Upper lobe of left lung (tissue), 6 donors: ENCODE data around the gene RERE. TPM values are rescaled to one million over a fixed set of nuclear protein-coding genes. Genes with fewer than 3 reads are reported as not detected.

Experiments used
- ATAC-seq, 2 donors: fragments of 200-7000 bp; cut with Tn5 transposase; one replicate each; pipeline ENCODE4 v1.9.1; 2022; ENCODE audit warnings: mild to moderate bottlenecking in 2 of 2, moderate library complexity in 2 of 2; ENCODE audit not compliant: low FRiP score in 2 of 2
- DNase-seq, 2 donors: peaks; one replicate each; pipeline ENCODE4 v3.0.0-alpha.2; 2019 to 2020
- H3K27ac ChIP-seq, 4 donors: fragments of 200-600 bp; sonication (generic); one replicate each; pipeline ENCODE4 v1.5.1; 2016 to 2019
- H3K27me3 ChIP-seq, 4 donors: fragments of 200-600 bp; sonication (generic); one replicate each; pipeline ENCODE4 v1.5.1; 2017 to 2019
- H3K36me3 ChIP-seq, 4 donors: fragments of 200-600 bp; sonication (generic); one replicate each; pipeline ENCODE4 v1.5.1; 2016 to 2019
- H3K4me1 ChIP-seq, 4 donors: fragments of 200-600 bp; sonication (generic); one replicate each; pipeline ENCODE4 v1.5.1; 2018 to 2019
- H3K4me3 ChIP-seq, 4 donors: fragments of 200-600 bp; sonication (generic); one replicate each; pipeline ENCODE4 v1.5.1; 2017 to 2019; ENCODE audit warnings: mild to moderate bottlenecking in 2 of 4, moderate library complexity in 1 of 4
- H3K9me3 ChIP-seq, 4 donors: fragments of 200-600 bp; sonication (generic); one replicate each; pipeline ENCODE4 v1.5.1; 2018 to 2019
- EP300 ChIP-seq, 4 donors: sonication (generic); formaldehyde crosslinking; IDR thresholded peaks; one replicate each; pipeline ENCODE4 v1.5.1; 2017; ENCODE audit warnings: antibody characterized with exemption in 4 of 4, control low read depth in 2 of 4
- POLR2A ChIP-seq, 4 donors: fragments of 450-650 bp; IDR thresholded peaks; one replicate each; pipeline ENCODE4 v1.5.1; 2016 to 2017; ENCODE audit warnings: antibody characterized with exemption in 4 of 4, mild to moderate bottlenecking in 2 of 4
- POLR2AphosphoS5 ChIP-seq, 2 donors: sonication (generic); formaldehyde crosslinking; IDR thresholded peaks; one replicate each; pipeline ENCODE4 v1.5.1; 2017; ENCODE audit warnings: antibody characterized with exemption in 2 of 2
- WGBS, 2 donors: methylation state at CpG; one replicate each; pipeline ENCODE4 v1.1.5; 2017 to 2018; 5-methylcytosine and 5-hydroxymethylcytosine counted together
- total RNA-seq, 6 donors: library from RNA; depleted of rRNA in 4 of 6; stranded (reverse); fragments of >200 nt in 4 of 6; gene quantifications; one replicate each; pipeline versions ENCODE4 v1.1.0 to v1.2.1, GENCODE V29; 2016 to 2021
- TF ChIP-seq, protein P1 (sequence below), 6 experiments: fragments of 450-650 bp in 4 of 6; fragments of 200-600 bp in 2 of 6; sonication (generic) in 2 of 6; IDR thresholded peaks; one replicate each; pipeline ENCODE4 v1.5.1; 2016 to 2019; ENCODE audit warnings: antibody characterized with exemption in 6 of 6
- donor health status: DM: no; HTN: no; CAD: no; lungs with moderate emphysema.
- donor health status: DM: no; HTN: yes; CAD: no; lungs with severe emphysema.

Gene RERE
- total RNA-seq, 6 donors from 2014 or later = 75.5 to 222 (median 104) TPM

DNA sequence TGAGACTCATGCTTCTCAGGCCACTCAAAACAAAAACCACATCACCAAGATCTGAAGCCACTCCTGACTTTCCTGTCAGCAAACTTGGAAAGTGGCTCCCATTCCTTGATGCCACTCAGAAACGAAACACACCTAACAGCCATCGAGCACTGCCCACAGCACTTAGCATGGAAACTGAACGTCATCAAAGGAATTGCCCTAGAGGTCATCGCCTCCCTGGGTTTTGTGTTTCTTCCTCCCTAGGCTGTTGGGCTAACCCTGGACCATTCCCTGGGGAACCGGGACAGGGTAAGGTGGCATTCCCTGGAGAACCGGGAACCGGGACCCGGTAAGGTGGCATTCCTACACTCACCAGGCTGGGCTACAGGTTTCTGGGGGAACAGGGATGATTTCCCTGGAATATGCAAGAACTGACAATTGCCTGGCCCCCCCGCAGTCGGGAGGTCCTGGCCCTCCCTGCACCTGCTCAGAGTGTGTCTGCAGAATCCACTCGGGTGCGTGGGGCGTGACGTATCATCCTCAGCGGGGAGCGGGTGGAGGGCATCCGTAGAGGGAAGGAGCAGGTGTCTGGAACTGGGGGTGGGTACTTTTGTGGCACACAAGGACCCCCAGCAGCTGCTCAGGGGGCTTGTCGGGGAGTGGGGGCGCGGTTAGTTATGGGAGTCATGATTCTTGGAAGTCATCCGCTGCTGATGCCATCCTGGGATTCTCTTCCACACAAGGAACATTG, 469.2 kb downstream of the RERE start:
- peaks cover 20 to 30% (median 24%) of the 10 kb centered on the region in 4 donors for H3K4me1 ChIP-seq
- no peaks in the 10 kb centered on the region for H3K27me3 ChIP-seq
- no peak overlapping the region for H3K4me3 ChIP-seq
- no peaks in the 10 kb centered on the region for H3K9me3 ChIP-seq
- peak in 1 of 2 donors; percentile 38 for DNase-seq
- no peak overlapping the region for H3K27ac ChIP-seq
- H3K36me3 ChIP-seq = peaks cover 0 to 4% (median under 1%) of the 10 kb centered on the region in 4 donors
- TF ChIP-seq EP300 (IDR thresholded peaks at IDR 0.05) = no peak
- TF ChIP-seq, protein P1, sequence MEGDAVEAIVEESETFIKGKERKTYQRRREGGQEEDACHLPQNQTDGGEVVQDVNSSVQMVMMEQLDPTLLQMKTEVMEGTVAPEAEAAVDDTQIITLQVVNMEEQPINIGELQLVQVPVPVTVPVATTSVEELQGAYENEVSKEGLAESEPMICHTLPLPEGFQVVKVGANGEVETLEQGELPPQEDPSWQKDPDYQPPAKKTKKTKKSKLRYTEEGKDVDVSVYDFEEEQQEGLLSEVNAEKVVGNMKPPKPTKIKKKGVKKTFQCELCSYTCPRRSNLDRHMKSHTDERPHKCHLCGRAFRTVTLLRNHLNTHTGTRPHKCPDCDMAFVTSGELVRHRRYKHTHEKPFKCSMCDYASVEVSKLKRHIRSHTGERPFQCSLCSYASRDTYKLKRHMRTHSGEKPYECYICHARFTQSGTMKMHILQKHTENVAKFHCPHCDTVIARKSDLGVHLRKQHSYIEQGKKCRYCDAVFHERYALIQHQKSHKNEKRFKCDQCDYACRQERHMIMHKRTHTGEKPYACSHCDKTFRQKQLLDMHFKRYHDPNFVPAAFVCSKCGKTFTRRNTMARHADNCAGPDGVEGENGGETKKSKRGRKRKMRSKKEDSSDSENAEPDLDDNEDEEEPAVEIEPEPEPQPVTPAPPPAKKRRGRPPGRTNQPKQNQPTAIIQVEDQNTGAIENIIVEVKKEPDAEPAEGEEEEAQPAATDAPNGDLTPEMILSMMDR (IDR thresholded peaks at IDR 0.05) = no peak
- TF ChIP-seq POLR2A (IDR thresholded peaks at IDR 0.05) = no peak
- no peak for TF ChIP-seq POLR2AphosphoS5 (IDR thresholded peaks at IDR 0.05)
- WGBS, 2 donors = 71 to 86% methylated on average over 18 to 21 of the region's 21 CpGs
- ATAC-seq = no peak

DNA sequence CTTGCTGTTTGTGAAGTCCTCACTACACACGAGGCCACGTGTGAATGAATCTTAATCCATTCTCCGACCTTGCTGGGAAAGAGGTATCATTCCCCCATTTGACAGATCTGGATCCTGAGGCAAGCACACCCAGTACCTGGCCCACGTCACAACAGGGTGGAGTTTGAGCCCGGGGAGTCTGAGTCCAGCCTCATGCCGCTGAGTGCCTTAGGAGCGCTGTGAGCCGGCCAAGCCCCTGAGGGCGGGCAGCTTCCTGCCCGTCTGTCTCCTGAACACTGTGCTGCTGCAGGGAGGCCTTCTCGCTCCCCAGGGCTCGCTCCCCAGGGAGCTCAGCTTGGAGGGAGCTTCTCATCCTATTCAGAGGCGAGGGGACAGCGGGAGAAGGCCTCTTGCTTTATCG, 469.8 kb downstream of the RERE start:
- TF ChIP-seq POLR2A (IDR thresholded peaks at IDR 0.05) (no peak), EP300 (IDR thresholded peaks at IDR 0.05) (no peak), POLR2AphosphoS5 (IDR thresholded peaks at IDR 0.05) (no peak)
- TF ChIP-seq, protein P1 (IDR thresholded peaks at IDR 0.05) = no peak
- no peak for ATAC-seq
- no peaks in the 10 kb centered on the region for H3K36me3 ChIP-seq
- H3K4me1 ChIP-seq = peaks cover 23 to 32% (median 23%) of the 10 kb centered on the region in 4 donors
- no peaks in the 10 kb centered on the region for H3K27me3 ChIP-seq
- H3K9me3 ChIP-seq = no peaks in the 10 kb centered on the region
- H3K27ac ChIP-seq = no peak overlapping the region
- peak in 1 of 2 donors; percentile 60 for DNase-seq
- 70 to 73% methylated on average over 7 to 13 of the region's 15 CpGs for WGBS, 2 donors
- no peak overlapping the region for H3K4me3 ChIP-seq

DNA sequence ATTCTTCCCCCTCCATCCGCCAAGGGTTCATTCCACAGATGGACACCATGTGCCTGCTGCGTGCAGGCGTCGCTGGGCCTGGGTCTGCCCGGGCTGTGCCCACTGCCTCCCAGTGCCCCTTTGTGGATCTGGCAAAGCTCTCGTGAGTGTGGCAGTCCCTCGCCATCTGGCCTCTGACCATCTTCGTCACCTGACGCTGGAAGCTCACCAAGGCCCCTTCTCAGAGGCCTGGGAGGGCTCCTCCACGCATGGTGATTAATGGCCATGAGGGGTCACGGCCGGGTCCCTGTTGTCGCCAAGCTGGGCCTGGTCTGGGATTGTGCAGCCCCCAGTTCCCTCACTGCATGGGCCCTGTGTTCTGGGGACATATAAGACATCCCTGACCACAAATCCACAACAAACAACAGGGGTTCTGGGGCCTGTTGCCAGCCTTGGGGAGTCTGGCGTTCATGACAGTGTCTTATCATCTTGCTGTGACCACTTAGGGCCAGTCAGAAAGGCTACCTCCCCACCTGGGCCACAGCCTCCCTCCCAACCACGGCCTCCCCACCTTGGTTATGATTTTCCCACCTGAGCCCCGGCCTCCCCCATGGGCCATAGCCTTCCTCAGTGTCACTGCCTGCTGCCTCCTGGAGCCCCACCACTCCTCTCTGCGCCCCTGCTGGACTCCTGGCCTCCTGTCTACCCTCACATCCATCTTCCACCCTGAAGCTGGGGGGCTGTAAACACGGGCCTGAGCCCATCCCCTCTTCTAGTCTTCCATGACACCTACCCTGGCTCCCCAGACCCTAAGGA, 471.6 kb downstream of the RERE start:
- peak in 1 of 2 donors; percentile 68 for DNase-seq
- 86 to 88% methylated on average over 4 to 18 of the region's 18 CpGs for WGBS, 2 donors
- H3K27ac ChIP-seq = no peak overlapping the region

DNA sequence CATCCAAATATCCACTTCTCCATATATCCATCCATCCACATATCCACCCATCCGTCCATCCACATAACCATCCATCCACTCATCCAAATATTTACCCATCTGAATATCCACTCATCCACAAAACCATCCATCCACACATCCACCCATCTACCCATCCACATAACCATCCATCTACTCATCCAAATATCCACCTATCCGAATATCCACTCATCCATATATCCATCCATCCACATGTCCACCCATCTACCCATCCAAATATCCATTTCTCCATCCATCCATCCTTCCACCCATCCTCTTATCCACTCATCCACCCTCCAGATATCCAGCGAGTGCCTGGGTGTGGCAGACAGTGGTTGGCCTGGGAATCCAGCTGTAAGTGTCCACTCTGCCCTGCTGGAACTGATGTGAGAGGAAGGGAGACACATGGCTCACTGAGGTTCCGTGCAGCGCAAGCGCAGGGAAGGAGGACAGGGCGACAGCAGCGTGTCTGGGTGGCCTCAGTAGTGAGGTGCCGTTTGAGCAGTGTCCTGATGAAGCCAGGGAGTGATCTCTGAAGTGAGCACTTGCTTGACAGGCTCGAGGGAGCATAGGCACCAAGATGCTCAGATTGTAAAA, 472.4 kb downstream of the RERE start:
- 91 to 95% methylated on average over 10 of the region's 10 CpGs for WGBS, 2 donors
- H3K4me1 ChIP-seq = peaks cover 15 to 23% (median 21%) of the 10 kb centered on the region in 4 donors
- no peaks in the 10 kb centered on the region for H3K27me3 ChIP-seq
- ATAC-seq (no peak), DNase-seq (no peak)
- TF ChIP-seq, protein P1 (IDR thresholded peaks at IDR 0.05) = no peak
- TF ChIP-seq EP300 (IDR thresholded peaks at IDR 0.05) = no peak
- no peak for TF ChIP-seq POLR2AphosphoS5 (IDR thresholded peaks at IDR 0.05)
- no peak for TF ChIP-seq POLR2A (IDR thresholded peaks at IDR 0.05)
- no peaks in the 10 kb centered on the region for H3K36me3 ChIP-seq
- H3K4me3 ChIP-seq = no peak overlapping the region
- H3K9me3 ChIP-seq = no peaks in the 10 kb centered on the region
- H3K27ac ChIP-seq = no peak overlapping the region

More for the DNA sequence above, 471.6 kb downstream of the RERE start:
- Histone ChIP-seq H3K27me3 (no peaks in the 10 kb centered on the region), H3K4me3 (no peak overlapping the region), H3K36me3 (no peaks in the 10 kb centered on the region), H3K9me3 (no peaks in the 10 kb centered on the region), H3K4me1 (peaks cover 15 to 23% (median 21%) of the 10 kb centered on the region in 4 donors)
- ATAC-seq = no peak
- no peak for TF ChIP-seq POLR2A (IDR thresholded peaks at IDR 0.05)
- TF ChIP-seq POLR2AphosphoS5 (IDR thresholded peaks at IDR 0.05) = no peak
- no peak for TF ChIP-seq EP300 (IDR thresholded peaks at IDR 0.05)
- TF ChIP-seq, protein P1 (IDR thresholded peaks at IDR 0.05) = no peak
